Stimulated activated CD8-positive, alpha-beta memory T cell treated with anti-CD3 and anti-CD28 coated beads, Interleukin-2, amount 100 ng/mL, for 48 hours (primary cell): Measurements from ENCODE around the gene TCEAL6.
"Not testable (repeated sequence)": the region's sequence is repeated elsewhere in the genome, so short reads cannot be mapped to it uniquely, and the experiment has no call there.

Source experiments
- DNase-seq, 2 donors: peaks; one replicate each; pipeline ENCODE4 v3.0.0-alpha.2; 2020; ENCODE audit warnings: low read depth in 2 of 2

The TCEAL6 gene

DNA sequence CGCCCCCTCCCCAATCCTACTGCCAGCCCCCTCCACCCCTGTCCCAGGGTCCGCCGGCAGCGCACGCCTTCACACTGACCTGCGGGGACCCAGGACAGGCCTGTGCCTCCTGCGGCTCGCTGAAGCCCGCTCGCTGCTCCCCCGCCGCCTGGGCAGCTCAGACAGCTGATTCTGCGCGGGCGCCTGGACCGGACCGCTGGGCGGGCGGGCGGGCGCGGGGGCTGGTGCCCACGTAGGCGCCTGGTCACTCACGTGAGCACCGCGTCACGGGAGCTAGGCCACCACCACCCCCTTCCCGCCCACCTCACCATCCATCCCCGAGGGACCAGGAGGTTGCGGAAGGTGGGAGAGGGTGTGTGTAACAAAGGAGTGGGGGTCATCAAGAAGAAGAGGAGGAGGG lies at the start of gene TCEAL6:
TCEAL6 (minus strand) TSS at position 208 of the 400 bp plus-strand sequence.
- not testable (repeated sequence) for DNase-seq

DNA sequence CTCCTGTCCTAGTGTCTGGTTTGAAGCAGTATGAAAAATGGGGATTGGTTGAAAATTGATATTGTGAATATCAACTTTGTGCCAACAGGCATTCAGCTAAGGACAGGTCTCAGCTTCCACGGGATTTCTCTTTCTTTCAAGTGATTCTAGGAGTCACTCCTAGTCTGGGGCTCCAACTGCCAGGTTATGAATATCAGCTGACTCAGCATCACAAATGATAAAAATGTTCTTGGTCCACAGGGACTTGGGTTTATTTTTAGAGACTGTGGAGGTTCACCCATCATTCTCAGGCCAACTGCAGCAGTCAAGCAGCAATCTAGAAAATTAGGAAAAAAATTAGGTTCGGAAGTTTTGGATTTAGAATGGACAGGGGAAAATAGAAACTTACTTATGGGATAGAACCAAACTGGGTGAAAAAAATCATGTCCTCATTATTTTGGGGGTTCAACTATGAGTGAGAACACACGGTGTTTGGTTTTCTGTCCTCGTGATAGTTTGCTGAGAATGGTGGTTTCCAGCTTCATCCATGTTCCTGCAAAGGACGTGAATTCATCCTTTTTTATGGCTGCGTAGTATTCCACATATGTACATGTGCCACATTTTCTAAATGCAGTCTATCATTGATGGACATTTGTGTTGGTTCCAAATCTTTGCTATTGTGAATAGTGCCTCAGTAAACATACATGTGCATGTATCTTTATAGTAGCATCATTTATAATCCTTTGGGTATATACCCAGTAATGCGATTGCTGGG lies 43.9 kb upstream of the TCEAL6 start:
- DNase-seq, result no peak

DNA sequence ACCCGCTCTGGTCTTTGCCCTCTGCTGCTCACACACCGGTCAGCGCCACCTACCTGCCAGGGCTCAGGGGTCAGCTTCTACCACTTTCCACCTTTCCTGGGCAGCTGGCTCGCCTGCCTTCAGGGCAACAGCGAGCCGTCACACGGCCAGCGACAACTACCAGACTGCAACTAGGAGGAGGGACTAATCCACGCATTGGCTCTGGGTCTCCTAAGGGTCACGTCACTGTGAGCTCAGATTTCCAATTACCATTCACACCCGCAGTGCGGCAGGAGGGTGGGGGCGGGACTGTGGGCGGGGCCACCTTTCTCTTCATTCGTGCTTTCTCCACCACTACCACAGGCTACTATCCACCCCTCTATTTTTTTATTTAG lies 13.5 kb upstream of the TCEAL6 start, which contains the start of gene BEX5:
BEX5 (minus strand) TSS at position 172 of the 374 bp plus-strand sequence. CDS start 1,712 bp downstream, outside the sequence.
- DNase-seq, result peak; percentile 8 to 9

DNA sequence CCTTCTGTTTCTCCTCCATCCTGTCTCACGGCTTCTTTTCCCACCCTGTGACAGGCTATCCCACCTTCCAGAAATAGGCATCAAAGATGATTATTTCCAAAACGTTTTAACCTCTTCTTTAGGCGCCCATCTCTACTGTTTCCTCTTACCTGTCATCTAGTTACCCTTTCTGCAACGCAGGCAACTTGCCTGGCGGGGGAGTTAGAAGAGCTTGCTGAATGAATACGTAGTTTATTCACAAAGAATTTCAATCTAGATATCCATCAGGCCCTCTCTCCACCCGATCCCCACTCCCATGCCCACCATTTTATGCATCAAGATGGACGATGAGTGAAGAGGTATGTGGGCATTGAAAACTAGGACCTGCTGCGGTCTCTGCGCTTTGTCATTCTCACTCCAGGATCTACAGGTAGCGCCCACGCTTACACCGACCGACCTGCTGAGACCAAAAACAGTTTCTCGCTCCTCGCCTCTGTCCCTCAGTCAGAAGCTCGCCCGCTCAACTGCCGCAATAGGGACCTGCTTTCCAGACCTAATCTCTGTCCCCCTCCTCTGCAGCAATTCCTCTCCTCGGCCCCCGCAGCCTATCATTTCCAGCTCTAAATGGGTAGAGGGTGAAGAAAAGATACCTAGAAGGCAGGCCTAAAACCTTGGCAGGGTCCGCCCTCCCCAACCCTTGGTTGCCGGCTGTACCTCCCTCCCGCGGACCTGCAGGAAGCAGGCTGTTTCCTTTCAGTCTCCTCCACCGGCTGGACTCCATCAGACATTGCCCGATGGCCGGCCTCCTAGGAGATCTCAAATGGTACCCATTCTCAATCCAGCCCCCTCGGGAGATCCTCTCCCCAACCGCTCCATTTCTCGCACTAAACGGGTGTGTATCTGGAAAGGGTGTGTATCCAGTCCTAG lies 12.9 kb upstream of the TCEAL6 start:
- peak in 1 of 2 donors; percentile 3 for DNase-seq

DNA sequence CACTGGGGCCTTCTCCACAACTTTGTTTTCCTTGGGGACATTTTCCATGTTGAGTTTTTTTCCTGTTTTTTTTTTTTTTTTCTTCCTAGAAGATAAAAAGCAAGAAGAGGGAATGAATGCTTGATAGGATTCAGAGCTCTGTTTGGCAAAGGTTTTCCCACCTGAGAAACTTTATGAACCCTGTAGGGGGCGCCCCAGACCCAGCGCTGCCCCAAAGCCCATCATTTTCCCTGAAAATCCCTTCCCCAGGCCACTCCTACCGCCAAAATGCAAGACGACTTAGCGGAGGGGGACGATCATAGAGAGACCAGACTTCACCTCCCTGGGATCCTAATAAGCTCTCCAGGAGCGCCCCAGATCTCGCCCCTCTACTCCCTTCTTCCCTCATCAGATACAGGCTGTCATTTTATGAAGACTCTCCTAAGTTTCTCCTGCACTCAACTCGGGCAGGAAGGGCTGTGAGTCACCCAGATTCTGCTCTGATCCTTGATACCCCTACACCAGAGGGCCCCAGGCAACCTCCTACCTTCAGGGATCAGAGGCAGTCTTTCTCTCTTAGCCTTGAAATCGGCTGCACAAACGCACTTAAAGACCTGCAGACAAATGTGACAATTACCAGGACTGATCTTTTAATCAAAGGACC lies 12.1 kb upstream of the TCEAL6 start:
- no peak for DNase-seq

DNA sequence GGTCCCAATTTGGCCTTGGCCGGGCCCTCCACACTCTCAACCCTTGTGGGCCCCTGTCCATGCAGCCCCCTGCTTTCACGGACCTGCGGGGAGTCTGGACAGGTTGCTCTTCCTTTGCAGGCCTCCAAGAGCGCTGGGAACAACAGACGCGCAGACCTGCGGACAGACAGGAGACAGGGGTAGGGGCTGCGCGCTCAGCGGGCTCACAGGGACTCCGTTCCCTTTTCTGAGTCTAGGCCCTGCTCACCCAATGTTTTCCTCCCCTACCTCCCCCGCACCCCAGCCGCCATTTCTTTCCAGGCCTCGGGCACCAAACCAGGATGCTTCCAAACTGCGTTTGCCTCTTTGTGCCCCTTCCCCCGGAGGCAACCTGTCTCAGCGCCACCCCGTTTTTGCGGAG lies 650 bp downstream of the TCEAL6 start:
- not testable (repeated sequence) for DNase-seq

DNA sequence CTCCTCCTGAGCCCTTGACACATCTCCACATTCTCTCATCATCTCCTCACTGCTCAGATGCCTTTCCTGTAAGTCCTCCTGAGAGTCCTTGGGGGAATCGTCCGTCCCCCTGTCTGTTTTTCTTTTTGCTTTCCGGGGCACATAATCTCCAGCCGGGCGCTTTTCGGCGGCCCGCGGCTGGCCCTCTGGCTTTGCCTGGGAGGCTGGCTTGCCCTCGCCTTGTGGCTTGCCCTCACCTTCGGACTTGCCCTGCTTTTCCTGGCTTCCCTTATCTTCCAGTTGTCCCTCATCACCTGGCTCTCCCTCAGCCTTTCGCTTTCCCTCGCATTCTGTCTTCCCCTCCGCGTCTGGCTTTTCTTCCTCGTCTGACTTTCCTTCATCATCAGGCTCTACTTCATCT lies 1.4 kb downstream of the TCEAL6 start:
- not testable (repeated sequence) for DNase-seq

DNA sequence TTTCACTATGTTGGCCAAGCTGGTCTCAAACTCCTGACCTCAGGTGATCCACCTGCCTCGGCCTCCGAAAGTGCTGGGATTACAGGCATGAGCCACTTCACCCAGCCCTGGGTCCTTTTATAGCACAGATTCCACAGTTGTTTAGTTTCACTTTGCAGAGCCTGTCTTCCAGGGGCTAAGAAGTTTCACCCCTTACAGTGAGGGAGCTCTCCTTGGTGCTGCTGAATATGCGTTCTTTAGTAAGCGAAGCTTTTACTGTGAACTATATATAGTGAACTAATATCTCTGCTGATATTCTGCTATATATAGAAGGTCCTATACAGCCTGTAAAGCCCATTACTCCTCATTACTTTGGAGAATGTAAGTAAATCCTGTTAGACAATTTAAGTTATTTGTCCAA lies 4.2 kb downstream of the TCEAL6 start:
- no peak for DNase-seq

DNA sequence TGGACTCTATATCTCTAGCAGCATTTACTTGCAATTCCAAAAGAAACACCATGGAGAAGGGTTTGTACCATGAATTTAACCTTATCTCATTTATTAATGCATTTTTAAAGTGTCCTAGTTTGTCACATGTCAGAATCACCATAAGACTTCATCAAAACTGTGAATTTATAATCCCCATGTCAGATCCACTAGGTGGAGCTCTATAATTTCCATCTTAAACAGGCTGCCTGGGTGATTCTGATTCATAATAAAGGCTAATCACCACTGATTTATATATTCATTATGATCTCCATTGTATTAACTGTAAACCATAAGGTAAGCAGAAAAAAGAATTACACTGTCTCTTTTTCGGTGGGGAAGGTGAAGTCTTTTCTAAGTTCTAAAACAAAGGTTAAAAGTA lies 12.8 kb downstream of the TCEAL6 start:
- DNase-seq, result no peak

DNA sequence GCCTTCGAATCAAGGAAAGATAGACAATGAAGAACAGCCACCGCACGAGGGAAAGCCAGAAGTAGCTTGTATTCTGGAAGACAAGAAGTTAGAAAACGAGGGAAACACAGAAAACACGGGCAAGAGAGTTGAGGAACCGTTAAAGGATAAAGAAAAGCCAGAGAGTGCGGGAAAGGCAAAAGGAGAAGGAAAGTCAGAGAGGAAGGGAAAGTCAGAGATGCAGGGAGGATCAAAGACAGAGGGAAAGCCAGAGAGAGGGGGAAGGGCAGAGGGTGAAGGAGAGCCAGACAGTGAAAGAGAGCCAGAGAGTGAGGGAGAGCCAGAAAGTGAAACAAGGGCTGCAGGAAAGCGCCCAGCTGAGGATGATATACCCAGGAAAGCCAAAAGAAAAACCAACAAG lies 15.4 kb downstream of the TCEAL6 start:
- DNase-seq, result no peak

DNA sequence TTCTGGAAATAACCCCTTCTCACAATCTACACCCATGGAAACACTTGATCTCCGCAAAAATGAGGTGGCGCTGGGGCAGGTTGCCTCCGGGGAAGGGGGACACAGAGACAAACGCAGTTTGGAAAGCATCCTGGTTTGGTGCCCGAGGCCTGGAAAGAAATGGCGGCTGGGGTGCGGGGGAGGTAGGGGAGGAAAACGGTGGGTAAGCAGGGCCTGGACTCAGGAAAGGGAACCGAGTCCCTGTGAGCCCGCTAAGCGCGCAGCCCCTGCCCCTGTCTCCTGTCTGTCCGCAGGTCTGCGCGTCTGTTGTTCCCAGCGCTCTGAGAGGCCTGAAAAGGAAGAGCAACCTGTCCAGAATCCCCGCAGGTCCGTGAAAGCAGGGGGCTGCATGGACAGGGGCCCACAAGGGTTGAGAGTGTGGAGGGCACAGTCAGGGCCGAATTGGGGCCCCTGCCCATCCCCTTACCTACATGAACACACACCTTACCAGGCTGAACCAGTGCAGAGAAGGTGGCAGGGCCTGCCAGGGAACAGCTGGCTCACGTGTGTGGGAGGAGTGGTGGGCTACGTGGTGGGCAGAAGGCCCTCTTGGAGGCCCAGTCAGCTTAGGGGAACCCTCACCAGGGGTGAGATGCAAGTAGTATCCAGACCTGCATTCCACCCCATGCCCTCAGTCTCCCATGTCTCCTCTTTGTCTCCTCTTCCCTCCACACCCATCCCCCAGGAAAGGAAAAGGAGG lies 16.0 kb downstream of the TCEAL6 start:
- not testable (repeated sequence) for DNase-seq

DNA sequence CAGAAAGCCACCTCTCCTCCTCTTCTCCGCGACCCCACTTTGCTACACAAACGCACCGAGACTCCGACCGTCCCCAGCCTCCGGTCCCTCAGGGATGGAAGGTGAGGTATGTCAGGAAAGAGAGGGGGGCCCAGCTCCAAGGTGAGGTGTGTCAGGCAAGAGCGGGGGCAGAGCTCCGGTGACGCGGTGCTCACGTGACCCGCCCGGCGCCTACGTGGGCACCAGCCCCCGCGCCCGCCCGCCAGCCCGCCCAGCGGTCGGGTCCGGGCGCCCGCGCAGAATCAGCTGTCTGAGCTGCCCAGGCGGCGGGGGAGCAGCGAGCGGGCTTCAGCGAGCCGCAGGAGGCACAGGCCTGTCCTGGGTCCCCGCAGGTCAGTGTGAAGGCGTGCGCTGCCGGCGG lies 16.8 kb downstream of the TCEAL6 start, which contains the start of gene TCEAL2:
TCEAL2 (plus strand) TSS at position 244 of the 400 bp plus-strand sequence. CDS start 1,152 bp downstream, outside the sequence.
- not testable (repeated sequence) for DNase-seq

DNA sequence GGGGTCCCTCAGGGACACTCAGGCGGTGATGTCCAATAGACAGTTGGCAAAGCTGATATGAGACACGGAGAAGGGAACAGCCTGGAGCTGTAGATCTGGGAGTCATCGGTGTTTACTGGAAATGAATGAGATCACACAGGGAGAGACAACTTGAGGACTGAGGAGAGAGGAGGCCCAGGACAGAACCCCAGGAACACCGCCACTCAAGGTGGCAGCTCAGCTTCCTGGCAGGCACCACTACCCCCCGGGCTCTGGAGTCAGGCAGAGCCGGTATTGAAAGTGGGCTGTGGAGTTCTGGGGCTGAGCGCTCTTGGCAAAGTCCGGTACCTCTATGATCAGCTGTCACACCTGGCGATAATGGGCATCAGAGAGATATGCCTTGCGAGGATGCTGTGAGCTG lies 17.3 kb downstream of the TCEAL6 start:
- not testable (repeated sequence) for DNase-seq

DNA sequence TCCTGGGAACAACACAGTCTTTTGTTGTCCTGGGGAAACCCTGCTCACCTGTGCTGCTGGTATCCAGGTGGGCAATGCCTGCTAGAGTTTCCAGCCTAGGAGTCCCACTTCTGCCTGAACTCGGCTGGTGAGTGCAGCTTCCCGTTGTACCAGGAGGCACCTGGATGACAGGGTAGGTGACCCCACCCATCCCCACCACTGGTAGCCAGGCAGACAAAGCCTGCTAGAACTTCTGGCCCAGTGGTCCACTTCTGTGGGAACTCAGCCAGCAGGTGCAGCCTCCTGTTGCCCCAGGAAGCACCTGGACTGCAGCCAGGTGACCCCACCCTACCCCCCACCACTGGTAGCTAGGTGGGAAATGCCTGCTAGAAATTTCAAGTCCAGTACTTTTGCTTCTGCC lies 26.5 kb downstream of the TCEAL6 start:
- DNase-seq, result no peak

DNA sequence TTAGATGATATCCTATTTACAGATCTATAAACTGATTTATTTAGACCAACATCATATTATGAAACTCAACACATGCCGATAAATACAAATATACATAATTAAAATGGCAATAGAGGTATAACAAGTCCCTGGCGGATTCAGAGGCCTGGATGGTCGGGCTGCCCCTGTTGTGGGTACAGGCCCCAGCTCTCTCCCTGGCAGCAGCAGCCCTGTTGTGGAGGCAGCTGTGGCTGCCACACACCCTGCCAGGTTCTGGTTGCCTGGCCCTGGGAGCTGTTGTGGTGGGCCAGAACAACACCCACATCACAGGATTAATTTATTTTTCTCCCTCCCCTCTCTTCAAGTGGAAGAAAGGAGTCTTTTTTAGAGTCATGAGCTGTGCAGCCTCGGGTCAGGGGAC lies 28.9 kb downstream of the TCEAL6 start:
- DNase-seq, result no peak
